GM12878 (cell line): ENCODE measurements around the gene PTK6. TPM values are rescaled to one million over a fixed set of nuclear protein-coding genes. Genes with fewer than 3 reads are reported as not detected.

ENCODE experiments used
- ATAC-seq: fragments of 200-7000 bp; cut with Tn5 transposase; 3 replicates; pipeline ENCODE4 v1.9.1; 2020; ENCODE audit warnings: mild to moderate bottlenecking, moderate library complexity
- BruUV-seq: library from RNA; stranded (reverse); fragments of 400-500 nt; replicated peaks from 2 replicates; lab custom pipeline; 2021; lab: Mats Ljungman, UMichigan
- CTCF ChIA-PET: fragments of 300-600 bp; sonication (Branson Sonifier 250); formaldehyde crosslinking; extraction: SDS; loops from one replicate; lab custom pipeline; 2021; ENCODE audit warnings: inconsistent platforms; lab: Yijun Ruan, JAX
- POLR2A ChIA-PET: fragments of 350-600 bp; formaldehyde crosslinking; extraction: SDS; loops from one replicate; lab custom pipeline; 2021; ENCODE audit warnings: inconsistent platforms; lab: Charles Lee
- RAD21 ChIA-PET: fragments of 300-600 bp; sonication (Branson Sonifier 250); formaldehyde crosslinking; loops from one replicate; lab custom pipeline; 2023; ENCODE audit warnings: antibody characterized with exemption; ENCODE audit not compliant: unreplicated experiment; lab: Charles Lee
- SMC1A ChIA-PET: fragments of 300-600 bp; sonication (Branson Sonifier 250); formaldehyde crosslinking; loops from one replicate; lab custom pipeline; 2023; ENCODE audit not compliant: unreplicated experiment, uncharacterized antibody; lab: Charles Lee
- DNase-seq: peaks from one replicate; pipeline ENCODE4 v3.0.0-alpha.2; 2011; ENCODE audit warnings: low read depth, low spot score
- FAIRE-seq: peaks from 3 replicates; lab custom pipeline; 2011; peaks lifted over from hg19 to GRCh38; lab: Jason Lieb, UNC
- H2AFZ ChIP-seq: 2 replicates; pipeline ENCODE4 v1.6.0; 2011; ENCODE audit warnings: low read depth, low read length, control low read depth; ENCODE audit not compliant: control insufficient read depth
- H3K27ac ChIP-seq: 2 replicates; pipeline ENCODE4 v1.5.1; 2011; ENCODE audit warnings: control low read depth; ENCODE audit not compliant: control insufficient read depth, insufficient read depth
- H3K27me3 ChIP-seq, 2 experiments: replicated peaks in 1 of 2; 2 replicates each; pipeline versions ENCODE4 v1.6.0 to v1.6.1; 2011; ENCODE audit warnings: low read length in 1 of 2; ENCODE audit not compliant: control insufficient read depth in 2 of 2, insufficient read depth in 2 of 2
- H3K36me3 ChIP-seq, 2 experiments: 2 replicates each; pipeline ENCODE4 v1.5.1; 2011; ENCODE audit warnings: low read length in 1 of 2; ENCODE audit not compliant: control insufficient read depth in 2 of 2, insufficient read depth in 2 of 2
- H3K4me1 ChIP-seq: 2 replicates; pipeline ENCODE4 v1.6.1; 2011; ENCODE audit warnings: mild to moderate bottlenecking, low read length, moderate library complexity, mixed read lengths; ENCODE audit not compliant: control insufficient read depth, insufficient read depth
- H3K4me2 ChIP-seq: 2 replicates; pipeline ENCODE4 v1.6.0; 2011; ENCODE audit warnings: control low read depth; ENCODE audit not compliant: control insufficient read depth, insufficient read depth
- H3K4me3 ChIP-seq: fragments of 200-600 bp; sonication (generic); 2 replicates; pipeline ENCODE4 v1.5.1; 2016
- H3K79me2 ChIP-seq: 2 replicates; pipeline ENCODE4 v1.6.0; 2011; ENCODE audit warnings: low read length; ENCODE audit not compliant: control insufficient read depth, insufficient read depth
- H3K9ac ChIP-seq: 2 replicates; pipeline ENCODE4 v1.8.0; 2011; ENCODE audit warnings: low read length, control low read depth, mixed read lengths; ENCODE audit not compliant: control insufficient read depth, insufficient read depth
- H3K9me3 ChIP-seq: replicated peaks from 3 replicates; pipeline ENCODE4 v1.5.1; 2011; ENCODE audit warnings: mild to moderate bottlenecking, low read length; ENCODE audit not compliant: control insufficient read depth, insufficient read depth
- H4K20me1 ChIP-seq: 2 replicates; pipeline ENCODE4 v1.6.0; 2011; ENCODE audit not compliant: control insufficient read depth, insufficient read depth
- ATF3 ChIP-seq: IDR thresholded peaks from 2 replicates; pipeline ENCODE4 v1.6.1; 2011; ENCODE audit warnings: low read depth, mild to moderate bottlenecking, low read length, moderate library complexity, borderline replicate concordance; ENCODE audit errors: extremely low read depth
- BACH1 ChIP-seq: fragments of 450-650 bp; IDR thresholded peaks from 2 replicates; pipeline ENCODE4 v1.6.1; 2017; ENCODE audit warnings: mild to moderate bottlenecking, borderline replicate concordance
- BCL11A ChIP-seq: IDR thresholded peaks from 2 replicates; pipeline ENCODE4 v1.6.1; 2011; ENCODE audit warnings: low read depth, low read length
- CBX3 ChIP-seq: fragments of 200-600 bp; sonication (generic); IDR thresholded peaks from 2 replicates; pipeline ENCODE4 v1.6.1; 2016; ENCODE audit warnings: low read depth, borderline replicate concordance
- CREM ChIP-seq: IDR thresholded peaks from 2 replicates; pipeline ENCODE4 v1.6.1; 2014; ENCODE audit warnings: antibody characterized with exemption, low read depth
- ETV6 ChIP-seq, 2 experiments: fragments of 450-650 bp in 1 of 2; IDR thresholded peaks in 1 of 2; conservative IDR thresholded peaks in 1 of 2; 2 replicates each; pipeline ENCODE4 v1.6.1; 2014; ENCODE audit warnings: antibody characterized with exemption in 1 of 2, borderline replicate concordance in 1 of 2, low read depth in 1 of 2, mild to moderate bottlenecking in 1 of 2, moderate library complexity in 1 of 2
- HDAC6 ChIP-seq: fragments of 200-600 bp; sonication (generic); IDR thresholded peaks from one replicate; pipeline ENCODE4 v1.8.0; 2017; ENCODE audit warnings: antibody characterized with exemption; ENCODE audit not compliant: unreplicated experiment
- POU2F2 ChIP-seq: IDR thresholded peaks from 3 replicates; pipeline ENCODE4 v1.6.1; 2011; ENCODE audit warnings: low read depth, mild to moderate bottlenecking, low read length, borderline replicate concordance
- RBBP5 ChIP-seq: fragments of 200-600 bp; sonication (generic); conservative IDR thresholded peaks from 2 replicates; pipeline ENCODE4 v1.6.1; 2016
- WGBS: methylation state at CpG from one replicate; pipeline ENCODE4 v1.1.6; 2016; ENCODE audit warnings: low lambda C conversion rate; ENCODE audit not compliant: insufficient replicate concordance, insufficient coverage; ENCODE audit errors: missing lambda C conversion rate; 5-methylcytosine and 5-hydroxymethylcytosine counted together
- in situ Hi-C: fragments of 300-500 bp; cut with MboI; formaldehyde crosslinking; loops from 9 replicates; pipeline ENCODE4 v1.14.3; 2018; ENCODE audit warnings: mixed read lengths
- intact Hi-C: fragments of 100-400 bp; cut with micrococcal nuclease; formaldehyde crosslinking; loops from one replicate; pipeline ENCODE4 v1.14.2; 2022; ENCODE audit not compliant: unreplicated experiment
- polyA plus RNA-seq, 11 experiments: library from polyadenylated mRNA; depleted of rRNA in 4 of 11; unstranded in 6 of 11; stranded (reverse) in 5 of 11; fragments of >200 nt; fragmentation: Nextera tagmentation in 4 of 11; fragmentation: Illumina TruSeq in 1 of 11; extraction: Ambion mirVana in 4 of 11; extraction: Trizol in 1 of 11; gene quantifications; 1 replicate in 1 of 11; 2 replicates in 10 of 11; pipeline versions ENCODE4 v1.2.1 to v1.2.3, GENCODE V29; 2011 to 2016; ENCODE audit warnings: inconsistent platforms in 2 of 11, missing spikeins in 2 of 11, low read depth in 1 of 11
- total RNA-seq, 4 experiments: library from RNA; depleted of rRNA in 3 of 4; stranded (reverse); fragments of >200 nt in 3 of 4; fragmentation: Illumina TruSeq in 1 of 4; extraction: Trizol in 1 of 4; gene quantifications; 2 replicates each; pipeline versions ENCODE4 v1.2.1 to v1.2.3, GENCODE V29; 2013 to 2021

The PTK6 gene
- total and polyA plus RNA-seq, 10 of the 15 experiments (the other 5 are each of a cell fraction or from before 2014, with no cell fraction given) = 0.02 to 0.21 (median 0.09) TPM; not detected in 3

GRCh38 chr20:63574829-63575743 is 37.9 kb upstream of the PTK6 start:
- no peak for ATAC-seq
- intact Hi-C loops (no loop called here), in situ Hi-C loops (no loop called here)
- ChIA-PET CTCF (interaction anchor here (1.0 to 3.0 kb wide), 5 partner anchors 37 to 289 kb away, joined by 3 to 25 read pairs (median 4); partner anchors contain the start of genes PTK6 and TPD52L2), SMC1A (no interaction called here), RAD21 (interaction anchor here (1.2 to 2.5 kb wide), 3 partner anchors 37 to 67 kb away, joined by 3 to 30 read pairs (median 10); partner anchors contain the start of gene PTK6), POLR2A (interaction anchor here (0.7 to 2.2 kb wide), 4 partner anchors 20 to 83 kb away, joined by 3 to 9 read pairs (median 4); partner anchors contain the start of gene RTEL1)
- H3K79me2 ChIP-seq = peaks cover 3% of the 10 kb centered on the region; the same call in 1 of the 2 replicates
- 63% methylated on average over 28 of the region's 28 CpGs for WGBS
- no peaks in the 10 kb centered on the region; the same call in 1 of the 2 replicates for H4K20me1 ChIP-seq
- H3K27me3 ChIP-seq = no peaks in the 10 kb centered on the region
- no peak overlapping the region; the same call in 1 of the 2 replicates for H3K4me3 ChIP-seq
- 0 out of 2 replicates have a peak overlapping the region, but pooled peaks have one; percentile 56 for H3K9ac ChIP-seq
- no peak overlapping the region for H2AFZ ChIP-seq
- FAIRE-seq = no peak
- TF ChIP-seq CREM (no peak), BACH1 (no peak), ATF3 (no peak), POU2F2 (no peak), RBBP5 (no peak), CBX3 (no peak), BCL11A (no peak), ETV6 (conservative IDR thresholded peaks at IDR 0.05 in 1 of 2, IDR thresholded peaks at IDR 0.05 in 1 of 2; ENCODE audit: borderline replicate concordance in 1 of 2, low read depth in 1 of 2) (no peak), HDAC6 (no peak)
- no peaks in the 10 kb centered on the region for H3K36me3 ChIP-seq
- DNase-seq = no peak
- H3K27ac ChIP-seq = no peak overlapping the region
- BruUV-seq = no TSS peak
- no peaks in the 10 kb centered on the region for H3K9me3 ChIP-seq
- peak overlapping the region; percentile 92 for H3K4me2 ChIP-seq
- H3K4me1 ChIP-seq = peaks cover 10% of the 10 kb centered on the region
